Erythroblast (primary cell): Measurements from ENCODE around the gene TNRC6A.

Experiments
- GATA1 ChIP-seq: IDR thresholded peaks from 2 replicates; pipeline ENCODE4 v1.6.1; 2011; ENCODE audit warnings: low read depth, mild to moderate bottlenecking, control low read depth, low read length, moderate library complexity
- POLR2A ChIP-seq: IDR thresholded peaks from 2 replicates; pipeline ENCODE4 v1.6.1; 2011; ENCODE audit warnings: mild to moderate bottlenecking, low read length

GRCh38 chr16:24815021-24815420 is 85.6 kb downstream of the TNRC6A start:
- no peak for TF ChIP-seq POLR2A
- TF ChIP-seq GATA1: no peak
